Activated effector memory CD4-positive, alpha-beta T cell treated with Interleukin-2 at 50 U/mL for 16 hours (primary cell): Measurements from ENCODE around the gene ZNF121.
"Not testable (repeated sequence)": the region's sequence is repeated elsewhere in the genome, so short reads cannot be mapped to it uniquely, and the experiment has no call there.

Experiments used
- DNase-seq: peaks from one replicate; pipeline ENCODE4 v3.0.0-alpha.2; 2020

Gene ZNF121

GRCh38 chr19:9584073-9584833 lies at the start of gene ZNF121:
Gene ZNF121 (minus strand): TSS chr19:9584504. CDS start chr19:9568097, 16,407 bp downstream.
- peak; percentile 71 for DNase-seq

GRCh38 chr19:9627856-9628255 lies 43.6 kb upstream of the ZNF121 start:
- DNase-seq: no peak

DNA sequence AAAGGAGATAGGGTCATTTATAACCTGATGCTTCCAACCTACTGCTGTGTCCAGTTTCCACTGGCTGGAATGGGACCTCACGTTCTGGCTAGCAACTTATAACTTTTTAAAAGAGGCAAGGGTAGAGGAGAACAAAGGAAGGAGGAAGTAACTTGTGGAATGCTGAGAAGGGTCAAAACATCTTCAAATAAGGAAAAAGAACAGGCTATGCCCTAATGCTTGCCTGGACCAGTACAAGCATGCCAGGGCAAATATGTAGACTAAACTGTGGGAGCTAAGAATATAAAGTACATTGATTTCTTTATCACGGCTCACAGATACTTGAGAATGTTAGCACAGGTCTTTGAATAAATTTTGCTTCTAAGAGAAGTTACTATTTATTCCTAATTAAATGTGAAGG lies 38.2 kb upstream of the ZNF121 start:
- DNase-seq: no peak

GRCh38 chr19:9621156-9622037 lies 37.1 kb upstream of the ZNF121 start, which contains the start of gene ZNF561:
Gene ZNF561 (minus strand): TSS chr19:9621232. CDS start chr19:9619456, 1,776 bp downstream.
- DNase-seq: peak; percentile 80

DNA sequence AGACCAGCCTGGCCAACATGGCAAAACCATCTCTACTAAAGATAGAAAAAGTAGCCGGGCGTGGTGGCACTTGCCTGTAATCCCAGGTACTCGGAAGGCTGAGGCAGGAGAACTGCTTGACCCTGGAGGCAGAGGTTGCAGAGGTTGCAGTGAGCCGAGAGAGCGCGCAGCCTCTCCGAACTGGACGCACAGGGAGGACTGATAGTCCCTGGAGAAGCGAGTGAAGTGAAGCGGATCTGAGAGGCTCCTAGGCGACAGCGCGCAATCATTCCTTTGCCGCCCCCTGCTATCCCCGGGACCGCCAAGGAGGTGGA lies 36.5 kb upstream of the ZNF121 start:
- no peak for DNase-seq

DNA sequence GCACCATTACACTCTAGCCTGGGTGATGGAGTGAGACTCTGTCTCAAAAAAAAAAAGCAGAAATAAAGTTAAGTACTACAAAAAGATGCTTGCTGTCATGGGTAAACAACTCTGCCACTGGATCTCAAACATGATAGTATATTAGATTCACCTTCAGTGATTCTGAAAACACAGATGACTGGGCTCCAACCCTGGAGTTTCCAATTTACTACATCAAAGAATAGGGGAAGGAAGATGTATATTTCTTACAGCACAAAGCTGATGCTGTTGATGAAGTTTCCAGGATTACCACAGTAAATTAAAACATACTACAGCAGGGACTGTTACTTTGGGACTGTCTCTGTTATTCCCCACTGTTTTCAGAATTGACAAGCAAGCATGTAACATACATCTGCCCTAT lies 31.5 kb upstream of the ZNF121 start:
- DNase-seq: no peak

DNA sequence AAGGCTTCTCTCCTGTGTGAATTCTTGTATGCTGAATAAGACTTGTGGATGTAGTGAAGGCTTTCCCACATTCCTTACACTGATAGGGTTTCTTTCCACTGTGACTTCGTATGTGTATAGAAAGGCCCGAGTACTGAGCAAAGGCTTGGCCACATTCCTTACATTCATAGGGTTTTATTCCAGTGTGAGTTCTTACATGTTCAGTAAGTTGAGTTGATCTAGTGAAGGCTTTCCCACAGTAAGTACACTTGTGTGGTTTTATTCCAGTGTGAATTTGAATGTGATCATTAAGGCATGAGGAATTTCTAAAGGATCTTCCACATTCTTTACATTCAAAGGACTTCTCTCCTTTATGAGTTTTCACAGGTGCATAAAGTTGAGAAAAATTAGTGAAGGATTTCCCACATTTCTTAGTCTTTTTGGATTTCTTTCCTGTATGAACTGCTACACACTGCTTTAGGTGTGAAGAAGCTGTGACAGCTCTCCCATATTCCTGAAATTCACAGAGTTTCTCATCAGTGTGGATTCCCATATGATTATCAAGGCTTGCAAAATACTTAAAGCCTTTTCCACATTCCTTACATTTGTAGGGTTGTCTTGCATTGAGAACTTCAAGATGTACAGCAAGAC lies 26.3 kb upstream of the ZNF121 start:
- DNase-seq: no peak

GRCh38 chr19:9608912-9609311 lies 24.6 kb upstream of the ZNF121 start:
- DNase-seq: no peak

DNA sequence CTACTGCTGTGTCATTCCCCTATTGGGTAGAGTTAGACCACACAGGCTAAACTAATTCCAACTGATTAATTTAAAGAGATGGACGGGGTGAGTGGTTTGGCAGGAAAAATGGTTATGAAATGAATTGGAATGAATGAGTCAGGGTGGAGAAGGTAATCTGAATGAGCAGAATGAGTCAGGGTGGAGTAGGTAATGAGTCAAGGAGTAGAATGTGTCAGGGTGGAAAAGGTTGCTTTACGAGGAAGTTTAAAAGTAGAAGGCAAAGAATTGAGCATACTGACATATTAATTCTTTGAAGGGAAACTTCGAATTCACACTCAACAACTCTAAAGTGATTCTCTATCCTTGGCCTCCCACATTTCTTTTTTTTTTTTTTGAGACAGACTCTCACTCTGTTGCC lies 12.7 kb upstream of the ZNF121 start:
- DNase-seq: no peak

GRCh38 chr19:9586764-9587163 lies 2.5 kb upstream of the ZNF121 start:
- peak; percentile 61 for DNase-seq

GRCh38 chr19:9582081-9582725 lies 2.1 kb downstream of the ZNF121 start:
- DNase-seq: not testable (repeated sequence)

- DNase-seq: no peak
Observed at GRCh38 chr19:9580728-9581127, 3.6 kb downstream of the ZNF121 start.

GRCh38 chr19:9570255-9570654 lies 14.0 kb downstream of the ZNF121 start:
- no peak for DNase-seq

- DNase-seq: no peak
Observed at GRCh38 chr19:9566729-9567128, 17.6 kb downstream of the ZNF121 start.

DNA sequence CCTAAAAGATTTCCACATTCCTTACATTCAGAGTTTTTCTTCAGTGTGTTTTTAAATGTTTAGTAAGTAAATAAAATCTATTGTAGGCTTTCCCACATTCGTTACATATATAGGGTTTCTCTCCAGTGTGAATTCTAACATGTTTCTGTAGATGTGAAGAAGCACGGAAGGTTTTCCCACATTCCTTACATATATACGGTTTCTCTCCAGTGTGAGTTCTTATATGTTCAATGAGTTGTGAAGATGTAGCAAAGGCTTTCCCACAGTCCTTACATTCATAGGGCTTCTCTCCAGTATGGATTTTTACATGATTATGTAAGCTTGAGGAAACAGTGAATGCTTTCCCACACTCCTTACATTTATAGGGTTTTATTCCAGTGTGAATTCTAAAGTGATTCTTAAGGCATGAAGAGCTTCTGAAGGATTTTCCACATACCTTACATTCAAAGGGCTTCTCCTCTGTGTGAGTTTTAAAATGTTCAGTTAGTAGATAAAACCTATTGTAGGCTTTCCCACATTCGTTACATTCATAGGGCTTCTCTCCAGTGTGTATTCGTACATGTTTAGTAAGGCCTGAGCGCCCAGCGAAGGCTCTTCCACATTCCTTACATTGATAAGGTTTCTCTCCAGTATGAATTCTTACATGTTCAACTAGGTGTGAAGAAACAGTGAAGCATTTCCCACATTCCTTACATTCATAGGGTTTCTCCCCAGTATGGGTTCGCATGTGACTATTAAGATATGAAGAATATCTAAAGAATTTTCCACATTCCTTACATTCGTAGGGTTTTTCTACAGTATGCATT lies 18.2 kb downstream of the ZNF121 start:
- no peak for DNase-seq

DNA sequence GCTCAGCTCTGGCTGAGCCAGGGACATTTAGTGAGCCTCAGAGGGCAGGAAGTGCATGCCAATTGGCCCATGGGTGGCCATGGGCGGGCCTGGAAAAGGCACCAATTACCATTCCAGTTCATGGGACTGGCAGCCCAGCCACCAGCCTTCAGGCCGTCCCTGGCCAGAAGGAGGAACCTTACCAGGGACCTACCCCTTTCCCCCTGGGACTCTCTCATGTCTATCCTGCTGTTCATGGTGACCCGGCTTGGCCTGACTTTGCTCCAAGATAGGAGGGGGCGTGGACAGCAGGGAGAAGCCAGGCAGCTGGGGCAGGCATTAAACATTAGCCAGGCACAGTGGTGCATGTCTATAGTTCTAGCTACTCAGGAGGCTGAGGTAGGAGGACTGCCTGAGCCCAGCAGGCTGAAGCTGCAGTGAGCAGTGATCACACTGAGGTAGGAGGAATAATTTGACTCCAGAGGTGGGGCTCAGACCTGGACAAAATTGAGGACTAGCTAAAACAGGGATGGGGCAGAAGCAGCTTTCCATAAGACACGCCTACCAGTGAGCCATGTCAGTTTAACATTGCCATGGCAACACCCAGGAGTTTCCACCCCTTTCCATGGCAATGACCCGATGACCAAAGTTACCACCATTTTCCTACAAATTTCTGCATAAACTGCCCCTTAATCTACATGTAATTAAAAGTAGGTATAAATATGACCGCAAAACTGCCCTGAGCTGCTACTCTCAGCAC lies 31.6 kb downstream of the ZNF121 start:
- DNase-seq: no peak

- no peak for DNase-seq
Observed at GRCh38 chr19:9547870-9548269, 36.4 kb downstream of the ZNF121 start.

GRCh38 chr19:9541281-9541680 lies 43.0 kb downstream of the ZNF121 start:
- DNase-seq: not testable (repeated sequence)

DNA sequence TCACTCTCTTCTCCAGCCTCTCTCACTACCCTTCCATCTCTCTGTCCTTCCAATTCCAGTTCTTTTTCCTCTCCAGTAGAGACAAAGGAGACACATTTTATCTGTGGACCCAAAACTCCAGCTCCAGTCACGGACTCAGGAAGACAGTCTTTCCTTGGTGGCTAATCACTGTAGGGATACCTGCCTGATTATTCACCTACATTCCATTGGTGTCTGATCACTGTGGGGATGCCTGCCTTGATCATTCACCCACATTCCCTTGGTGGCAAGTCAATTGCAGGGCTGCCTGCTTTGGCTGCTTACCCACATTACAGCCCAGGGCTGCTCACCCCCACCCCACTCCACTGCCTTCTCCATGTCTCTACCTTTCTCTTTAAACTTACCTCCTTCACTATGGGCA lies 44.4 kb downstream of the ZNF121 start:
- not testable (repeated sequence) for DNase-seq

GRCh38 chr19:9539201-9539600 lies 45.1 kb downstream of the ZNF121 start:
- DNase-seq: not testable (repeated sequence)
